Sigmoid colon (tissue), 7 donors: ENCODE measurements around the gene ZNF764. TPM values are rescaled to one million over a fixed set of nuclear protein-coding genes. Genes with fewer than 3 reads are reported as not detected.

Experiments
- DNase-seq: peaks from one replicate; pipeline ENCODE4 v3.0.0-alpha.2; 2019
- H3K27ac ChIP-seq, 4 donors: fragments of 200-600 bp; sonication (generic); one replicate each; pipeline ENCODE4 v1.5.1; 2016 to 2019; ENCODE audit warnings: mild to moderate bottlenecking in 1 of 4
- H3K27me3 ChIP-seq, 3 donors: fragments of 200-600 bp; sonication (generic); one replicate each; pipeline ENCODE4 v1.5.1; 2019; ENCODE audit warnings: mild to moderate bottlenecking in 1 of 3
- H3K36me3 ChIP-seq, 4 donors: fragments of 200-600 bp; sonication (generic); one replicate each; pipeline ENCODE4 v1.5.1; 2016 to 2019
- H3K4me1 ChIP-seq, 4 donors: fragments of 200-600 bp; sonication (generic); one replicate each; pipeline ENCODE4 v1.5.1; 2017 to 2019
- H3K4me3 ChIP-seq, 4 donors: fragments of 200-600 bp; sonication (generic); one replicate each; pipeline ENCODE4 v1.5.1; 2017 to 2019; ENCODE audit warnings: mild to moderate bottlenecking in 2 of 4, moderate library complexity in 1 of 4
- H3K9me3 ChIP-seq, 4 donors: fragments of 200-600 bp in 3 of 4; sonication (generic) in 3 of 4; one replicate each; pipeline versions ENCODE4 v1.5.1 to v1.6.1; 2013 to 2019
- EP300 ChIP-seq, 4 donors: sonication (generic); formaldehyde crosslinking; IDR thresholded peaks; one replicate each; pipeline ENCODE4 v1.6.1; 2017; ENCODE audit warnings: antibody characterized with exemption in 4 of 4
- POLR2A ChIP-seq, 2 donors: fragments of 450-650 bp; IDR thresholded peaks; one replicate each; pipeline ENCODE4 v1.6.1; 2016; ENCODE audit warnings: antibody characterized with exemption in 2 of 2, mild to moderate bottlenecking in 2 of 2, moderate library complexity in 2 of 2
- POLR2AphosphoS5 ChIP-seq, 4 donors: sonication (generic); formaldehyde crosslinking; IDR thresholded peaks; one replicate each; pipeline ENCODE4 v1.6.1; 2017; ENCODE audit warnings: antibody characterized with exemption in 4 of 4
- WGBS, 2 donors: extraction: QIAGEN DNeasy Blood & Tissue Kit; methylation state at CpG; one replicate each; pipeline ENCODE4 v1.1.7; 2013; 5-methylcytosine and 5-hydroxymethylcytosine counted together
- intact Hi-C: fragments of 100-400 bp; cut with DNase I; formaldehyde crosslinking; loops from one replicate; pipeline ENCODE4 v1.15.1; 2023
- polyA plus RNA-seq, 3 donors: library from polyadenylated mRNA; stranded (reverse); fragments of 200-250 nt; gene quantifications; one replicate each; pipeline ENCODE4 v1.2.3, GENCODE V29; 2013
- total RNA-seq, 4 donors: library from RNA; depleted of rRNA; stranded (reverse); fragments of >200 nt; gene quantifications; one replicate each; pipeline ENCODE4 v1.1.0, GENCODE V29; 2016
- TF ChIP-seq, protein P1 (sequence below), 4 experiments: fragments of 450-650 bp in 3 of 4; fragments of 200-600 bp in 1 of 4; IDR thresholded peaks; one replicate each; pipeline ENCODE4 v1.5.1; 2016 to 2019; ENCODE audit warnings: antibody characterized with exemption in 4 of 4, mild to moderate bottlenecking in 3 of 4, moderate library complexity in 2 of 4
- donor health status: healthy with polysubstance abuse.
- donor health status: Bipolar disorder and iron deficiency.
- donor health status: healthy.

ZNF764 gene
- total and polyA plus RNA-seq, 7 donors, result 3.5 to 8.6 (median 7.7) TPM

DNA sequence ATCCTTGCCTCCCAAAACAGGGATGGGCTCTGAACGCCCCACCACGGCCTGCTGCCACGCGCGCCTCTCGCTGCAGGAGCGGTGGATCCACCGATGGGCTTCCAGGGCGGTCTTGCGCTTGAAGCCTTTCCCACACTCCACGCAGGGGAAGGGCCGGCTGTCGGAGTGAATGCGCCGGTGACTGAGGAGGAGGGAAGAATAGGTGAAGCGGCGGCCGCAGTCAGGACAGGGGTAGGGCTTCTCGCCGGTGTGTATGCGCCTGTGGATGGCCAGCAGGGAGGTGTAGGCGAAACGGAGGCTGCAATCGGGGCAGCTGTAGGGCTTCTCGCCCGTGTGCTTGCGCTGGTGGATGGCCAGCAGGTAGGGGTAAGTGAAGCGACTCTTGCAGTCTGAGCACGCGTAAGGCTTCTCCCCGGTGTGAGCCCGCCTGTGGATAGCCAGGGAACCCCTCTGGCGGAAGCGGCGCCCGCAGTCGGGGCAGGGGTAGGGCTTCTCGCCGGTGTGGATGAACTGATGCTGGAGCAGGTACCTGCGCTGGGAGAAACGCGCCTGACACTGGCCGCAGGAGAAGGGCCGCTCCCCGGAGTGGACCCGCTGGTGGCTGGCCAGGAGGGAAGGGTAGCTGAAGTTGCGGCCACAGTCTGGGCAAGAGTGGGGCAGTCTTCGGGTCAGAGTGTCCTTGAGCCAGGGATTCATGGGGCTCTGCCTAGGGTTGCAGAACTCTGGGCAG lies 24.6 kb upstream of the ZNF764 start:
- H3K27me3 ChIP-seq, result no peaks in the 10 kb centered on the region
- H3K4me1 ChIP-seq, result peaks cover 0 to 29% (median 28%) of the 10 kb centered on the region in 4 donors
- no peaks in the 10 kb centered on the region for H3K9me3 ChIP-seq
- intact Hi-C loops, result no loop called here
- H3K27ac ChIP-seq, result no peak overlapping the region
- peaks cover 7 to 54% (median 19%) of the 10 kb centered on the region in 4 donors for H3K36me3 ChIP-seq
- 97% methylated on average over 48 of the region's 48 CpGs for WGBS, 2 donors
- TF ChIP-seq, protein P1, sequence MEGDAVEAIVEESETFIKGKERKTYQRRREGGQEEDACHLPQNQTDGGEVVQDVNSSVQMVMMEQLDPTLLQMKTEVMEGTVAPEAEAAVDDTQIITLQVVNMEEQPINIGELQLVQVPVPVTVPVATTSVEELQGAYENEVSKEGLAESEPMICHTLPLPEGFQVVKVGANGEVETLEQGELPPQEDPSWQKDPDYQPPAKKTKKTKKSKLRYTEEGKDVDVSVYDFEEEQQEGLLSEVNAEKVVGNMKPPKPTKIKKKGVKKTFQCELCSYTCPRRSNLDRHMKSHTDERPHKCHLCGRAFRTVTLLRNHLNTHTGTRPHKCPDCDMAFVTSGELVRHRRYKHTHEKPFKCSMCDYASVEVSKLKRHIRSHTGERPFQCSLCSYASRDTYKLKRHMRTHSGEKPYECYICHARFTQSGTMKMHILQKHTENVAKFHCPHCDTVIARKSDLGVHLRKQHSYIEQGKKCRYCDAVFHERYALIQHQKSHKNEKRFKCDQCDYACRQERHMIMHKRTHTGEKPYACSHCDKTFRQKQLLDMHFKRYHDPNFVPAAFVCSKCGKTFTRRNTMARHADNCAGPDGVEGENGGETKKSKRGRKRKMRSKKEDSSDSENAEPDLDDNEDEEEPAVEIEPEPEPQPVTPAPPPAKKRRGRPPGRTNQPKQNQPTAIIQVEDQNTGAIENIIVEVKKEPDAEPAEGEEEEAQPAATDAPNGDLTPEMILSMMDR (IDR thresholded peaks at IDR 0.05), result no peak
- TF ChIP-seq POLR2A (IDR thresholded peaks at IDR 0.05) (no peak), POLR2AphosphoS5 (IDR thresholded peaks at IDR 0.05) (no peak), EP300 (IDR thresholded peaks at IDR 0.05) (no peak)
- no peak for DNase-seq
- H3K4me3 ChIP-seq, result no peak overlapping the region

DNA sequence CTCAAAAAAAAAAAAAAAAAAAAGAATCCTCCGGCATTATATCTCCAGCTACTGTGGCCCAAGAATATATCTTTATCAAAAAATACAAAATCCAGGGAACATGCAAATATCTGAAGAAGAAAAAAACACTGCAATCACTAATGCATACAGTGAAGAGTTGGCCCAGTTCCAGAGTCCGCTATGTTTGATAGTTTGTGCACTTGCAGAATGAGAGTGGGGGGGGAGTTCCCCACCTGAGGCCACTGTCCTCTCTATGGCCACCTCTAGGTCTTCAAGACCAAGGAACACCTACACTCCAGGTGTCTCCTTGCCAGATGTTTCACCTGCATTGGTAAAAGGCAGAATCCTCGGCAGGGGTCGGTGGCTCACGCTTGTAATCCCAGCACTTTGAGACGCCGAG lies 23.3 kb upstream of the ZNF764 start:
- Histone ChIP-seq H3K27ac (no peak overlapping the region), H3K9me3 (no peaks in the 10 kb centered on the region), H3K4me3 (no peak overlapping the region), H3K4me1 (peaks cover 0 to 29% (median 28%) of the 10 kb centered on the region in 4 donors), H3K36me3 (peaks cover 7 to 57% (median 19%) of the 10 kb centered on the region in 4 donors), H3K27me3 (no peaks in the 10 kb centered on the region)
- intact Hi-C loops, result no loop called here
- TF ChIP-seq EP300 (IDR thresholded peaks at IDR 0.05) (no peak), POLR2AphosphoS5 (IDR thresholded peaks at IDR 0.05) (no peak), POLR2A (IDR thresholded peaks at IDR 0.05) (no peak)
- TF ChIP-seq, protein P1 (IDR thresholded peaks at IDR 0.05), result no peak
- DNase-seq, result no peak
- WGBS, 2 donors, result 85 to 93% methylated on average over 7 of the region's 7 CpGs

GRCh38 chr16:30574678-30575077 lies 16.5 kb upstream of the ZNF764 start:
- 25 to 73% methylated on average over 1 of the region's 1 CpG for WGBS, 2 donors
- Histone ChIP-seq H3K36me3 (peaks cover 0 to 26% (median 0%) of the 10 kb centered on the region in 4 donors), H3K27me3 (no peaks in the 10 kb centered on the region), H3K4me1 (peaks cover 0 to 24% (median 21%) of the 10 kb centered on the region in 4 donors), H3K27ac (no peak overlapping the region), H3K4me3 (no peak overlapping the region), H3K9me3 (no peaks in the 10 kb centered on the region)
- no peak for DNase-seq
- intact Hi-C loops, result loop anchor here (5.0 kb wide), 2 partner anchors 42 to 58 kb away; partner anchors contain the start of gene ZNF747
- TF ChIP-seq POLR2A (IDR thresholded peaks at IDR 0.05) (no peak), EP300 (IDR thresholded peaks at IDR 0.05) (no peak), POLR2AphosphoS5 (IDR thresholded peaks at IDR 0.05) (no peak)
- TF ChIP-seq, protein P1 (IDR thresholded peaks at IDR 0.05), result no peak

DNA sequence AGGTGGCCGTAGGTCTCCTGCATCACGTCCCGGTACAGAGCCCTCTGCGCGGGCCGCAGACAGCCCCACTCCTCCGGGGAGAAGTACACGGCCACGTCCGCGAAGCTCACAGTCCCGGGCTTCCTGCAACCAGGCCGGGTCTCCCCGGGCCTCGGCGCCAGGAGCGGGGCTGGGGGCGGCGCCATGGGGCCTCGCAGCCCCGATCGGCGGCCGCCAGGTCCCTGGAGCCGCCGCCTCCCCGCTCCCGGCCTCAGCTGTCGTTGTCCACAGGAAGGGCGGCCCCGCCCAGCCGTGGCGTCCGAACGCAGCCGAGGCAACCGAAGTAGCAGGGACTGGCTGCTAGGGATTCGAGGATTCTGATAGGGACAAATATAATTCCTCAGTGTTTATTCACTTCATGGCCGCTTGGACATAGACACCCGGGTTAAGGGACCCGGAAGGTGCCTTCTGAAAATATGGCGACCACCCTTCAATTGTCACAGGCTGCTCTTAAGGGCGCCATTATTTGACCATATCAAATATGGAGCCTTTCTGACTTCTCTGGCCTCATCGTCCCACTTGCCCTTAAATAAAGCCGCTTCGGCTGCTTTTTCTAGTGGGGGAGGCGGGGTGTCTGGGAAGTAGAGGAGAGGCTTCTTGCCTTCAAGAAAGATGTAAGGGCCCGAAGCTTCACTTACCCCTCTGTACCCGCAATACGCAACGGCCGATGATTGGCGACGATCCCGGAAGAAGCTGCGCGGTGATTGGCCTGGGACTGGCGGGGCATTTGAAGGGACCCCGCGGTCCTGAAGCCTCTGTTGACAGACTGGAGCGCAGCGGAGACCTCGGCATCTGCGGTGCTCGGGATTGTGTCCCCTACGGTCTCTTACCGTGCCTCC lies 13.5 kb upstream of the ZNF764 start, which contains the start of gene ZNF688:
TSS of gene ZNF688 (minus strand) at position 270 of the 878 bp plus-strand sequence. CDS start at position 185, 85 bp downstream.
- Histone ChIP-seq H3K4me3 (peak within 1 kb of the TSS; percentile 42 to 95 (median 84)), H3K4me1 (peaks cover 0 to 24% (median 21%) of the 10 kb centered on the region in 4 donors), H3K9me3 (no peaks in the 10 kb centered on the region), H3K27ac (peak within 1 kb of the TSS; percentile 94 to 98 (median 97)), H3K27me3 (no peaks in the 10 kb centered on the region), H3K36me3 (peaks cover 0 to 6% (median 0%) of the 10 kb centered on the region in 4 donors)
- TF ChIP-seq, protein P1 (IDR thresholded peaks at IDR 0.05), result no peak
- TF ChIP-seq EP300 (IDR thresholded peaks at IDR 0.05) (no peak), POLR2A (IDR thresholded peaks at IDR 0.05) (peak; percentile 33 to 66), POLR2AphosphoS5 (IDR thresholded peaks at IDR 0.05) (peak; percentile 70 to 87 (median 80))
- peak; percentile 99 for DNase-seq
- intact Hi-C loops, result loop anchor here (1.0 to 5.0 kb wide), 5 partner anchors 13 to 87 kb away; partner anchors contain the start of genes FBRS, ZNF747, ZNF764 and ZNF785
- 0% methylated on average over 67 of the region's 67 CpGs for WGBS, 2 donors
